OCI-LY1 (cell line): Measurements from ENCODE around the gene B4GALT3.

ENCODE experiments used
- H2AFZ ChIP-seq: fragments of 200-600 bp; sonication (generic), shearing (Covaris generic); 2 replicates; pipeline ENCODE4 v1.6.0; 2014; ENCODE audit warnings: antibody characterized with exemption, mild to moderate bottlenecking, low read length
- H3F3A ChIP-seq: fragments of 200-600 bp; sonication (generic), shearing (Covaris generic); 2 replicates; pipeline ENCODE4 v1.6.0; 2014; ENCODE audit warnings: mild to moderate bottlenecking, antibody characterized with exemption, low read length, moderate library complexity; ENCODE audit not compliant: insufficient read depth
- H3K27ac ChIP-seq: fragments of 200-600 bp; sonication (generic); 2 replicates; pipeline ENCODE4 v1.5.1; 2014; ENCODE audit warnings: low read length, mixed run types, mild to moderate bottlenecking, low read depth; ENCODE audit not compliant: poor library complexity, severe bottlenecking
- H3K27me3 ChIP-seq: fragments of 200-600 bp; sonication (generic); 2 replicates; pipeline ENCODE4 v1.6.0; 2014; ENCODE audit warnings: antibody characterized with exemption, mild to moderate bottlenecking, low read length, moderate library complexity; ENCODE audit not compliant: insufficient read depth
- H3K36me3 ChIP-seq: fragments of 200-600 bp; sonication (generic); 2 replicates; pipeline ENCODE4 v1.6.1; 2014; ENCODE audit warnings: mild to moderate bottlenecking, antibody characterized with exemption, low read length, moderate library complexity, mixed read lengths; ENCODE audit not compliant: insufficient read depth
- H3K4me1 ChIP-seq: fragments of 200-600 bp; sonication (generic); 2 replicates; pipeline ENCODE4 v1.5.1; 2014; ENCODE audit warnings: mild to moderate bottlenecking, low read length, moderate library complexity; ENCODE audit not compliant: insufficient read depth, severe bottlenecking
- H3K4me2 ChIP-seq: fragments of 200-600 bp; sonication (generic), shearing (Covaris generic); 2 replicates; pipeline ENCODE4 v1.6.1; 2014; ENCODE audit warnings: low read length
- H3K4me3 ChIP-seq: fragments of 200-600 bp; sonication (generic); 2 replicates; pipeline ENCODE4 v1.5.1; 2014; ENCODE audit warnings: low read length, low read depth, mild to moderate bottlenecking, mixed read lengths; ENCODE audit not compliant: poor library complexity, severe bottlenecking
- H3K79me2 ChIP-seq: fragments of 200-600 bp; shearing (Covaris generic); 2 replicates; pipeline ENCODE4 v1.6.1; 2016; ENCODE audit warnings: mixed run types, low read length, mixed read lengths; ENCODE audit not compliant: insufficient read depth
- H3K9ac ChIP-seq: fragments of 200-600 bp; sonication (generic), shearing (Covaris generic); 2 replicates; pipeline ENCODE4 v1.6.1; 2014; ENCODE audit warnings: mild to moderate bottlenecking, low read length, mixed read lengths
- H3K9me2 ChIP-seq: fragments of 200-600 bp; sonication (generic), shearing (Covaris generic); 2 replicates; pipeline ENCODE4 v1.6.1; 2014; ENCODE audit warnings: low read depth, mild to moderate bottlenecking, low read length, mixed read lengths
- H3K9me3 ChIP-seq: fragments of 200-600 bp; shearing (Covaris generic); 2 replicates; pipeline ENCODE4 v1.6.1; 2014; ENCODE audit warnings: low read length, mixed read lengths
- H4K20me1 ChIP-seq: fragments of 200-600 bp; sonication (generic), shearing (Covaris generic); 2 replicates; pipeline ENCODE4 v1.6.0; 2016; ENCODE audit warnings: mild to moderate bottlenecking, low read length; ENCODE audit not compliant: insufficient read depth
- CTCF ChIP-seq: fragments of 200-600 bp; sonication (generic), shearing (Covaris generic); IDR thresholded peaks from 2 replicates; pipeline ENCODE4 v1.5.1; 2017; ENCODE audit warnings: mild to moderate bottlenecking, antibody characterized with exemption, low read length, moderate library complexity, mixed read lengths
- EZH2 ChIP-seq: fragments of 200-600 bp; sonication (generic), shearing (Covaris generic); IDR thresholded peaks from 2 replicates; pipeline ENCODE4 v1.8.0; 2017; ENCODE audit warnings: borderline replicate concordance, mixed run types, mild to moderate bottlenecking, antibody characterized with exemption, low read length, moderate library complexity, mixed read lengths

B4GALT3 gene

GRCh38 chr1:161223805-161224694, 46.7 kb upstream of the B4GALT3 start:
- Histone ChIP-seq H3K79me2 (no peaks in the 10 kb centered on the region), H3K4me1 (peaks cover 24% of the 10 kb centered on the region), H3K9me3 (no peaks in the 10 kb centered on the region), H4K20me1 (no peaks in the 10 kb centered on the region), H2AFZ (no peak overlapping the region), H3K36me3 (peaks cover 13% of the 10 kb centered on the region; the same call in 1 of the 2 replicates), H3K4me3 (no peak overlapping the region), H3K27me3 (no peaks in the 10 kb centered on the region), H3F3A (no peaks in the 10 kb centered on the region), H3K9ac (no peak overlapping the region), H3K4me2 (no peak overlapping the region), H3K27ac (no peak overlapping the region), H3K9me2 (no peaks in the 10 kb centered on the region)
- no peak for TF ChIP-seq CTCF

DNA sequence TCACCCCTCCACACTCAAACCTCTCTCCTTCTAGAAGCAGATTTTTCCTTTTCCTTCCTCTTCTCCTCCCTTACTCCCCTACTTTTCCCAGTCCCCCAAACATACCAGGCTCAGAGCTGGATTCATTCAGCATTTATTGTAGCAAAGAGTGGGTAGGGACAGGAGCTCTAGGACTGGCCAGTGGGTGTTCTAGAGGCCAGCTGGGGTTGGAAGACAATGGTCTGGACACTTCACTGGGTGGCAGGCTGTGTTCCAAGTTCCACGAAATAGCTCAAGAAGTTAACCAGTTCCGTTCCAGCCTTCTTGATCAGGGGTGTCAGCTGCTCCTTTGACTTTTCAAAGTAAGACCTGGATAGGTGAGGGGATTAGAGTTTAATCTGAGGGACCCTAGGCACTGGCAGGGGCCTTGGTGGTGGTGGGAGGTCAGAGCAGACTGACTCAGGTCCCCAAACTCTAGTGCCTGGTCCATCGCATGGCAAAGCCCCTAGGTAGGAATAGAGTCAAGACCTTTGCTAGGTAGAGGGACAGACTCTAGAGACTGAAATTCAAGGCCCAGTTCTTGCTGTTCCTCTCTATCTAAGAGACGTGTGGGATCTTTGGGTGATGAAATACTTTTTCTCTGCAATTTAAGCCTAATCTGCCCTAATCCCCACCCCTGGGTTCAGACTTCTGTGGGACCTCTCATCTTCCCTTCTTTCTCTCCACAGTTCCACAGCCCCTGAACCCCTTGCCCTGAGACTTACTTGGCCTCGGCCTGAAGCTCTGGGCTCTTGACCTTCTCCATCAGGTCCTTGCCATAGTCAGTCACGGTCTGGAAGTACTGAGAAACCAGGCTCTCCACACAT, 45.1 kb upstream of the B4GALT3 start:
- H3K79me2 ChIP-seq = no peaks in the 10 kb centered on the region
- TF ChIP-seq CTCF (no peak), EZH2 (no peak)
- H3K4me1 ChIP-seq = peaks cover 33% of the 10 kb centered on the region
- H3K4me2 ChIP-seq = no peak overlapping the region
- no peak overlapping the region for H3K27ac ChIP-seq
- H3K4me3 ChIP-seq = no peak overlapping the region
- H2AFZ ChIP-seq = no peak overlapping the region
- H4K20me1 ChIP-seq = no peaks in the 10 kb centered on the region
- no peak overlapping the region for H3K9ac ChIP-seq
- H3K9me2 ChIP-seq = no peaks in the 10 kb centered on the region
- no peaks in the 10 kb centered on the region for H3K36me3 ChIP-seq
- H3K9me3 ChIP-seq = no peaks in the 10 kb centered on the region
- H3F3A ChIP-seq = no peaks in the 10 kb centered on the region
- no peaks in the 10 kb centered on the region for H3K27me3 ChIP-seq

- no peak overlapping the region for H3K27ac ChIP-seq
- no peak overlapping the region for H3K9ac ChIP-seq
- no peaks in the 10 kb centered on the region for H3F3A ChIP-seq
- peaks cover 3% of the 10 kb centered on the region; the same call in 1 of the 2 replicates for H3K36me3 ChIP-seq
- peaks cover 22% of the 10 kb centered on the region for H3K4me1 ChIP-seq
- H3K4me2 ChIP-seq = no peak overlapping the region
- no peaks in the 10 kb centered on the region for H3K9me3 ChIP-seq
- no peak for TF ChIP-seq EZH2
- TF ChIP-seq CTCF = no peak
- no peak overlapping the region for H2AFZ ChIP-seq
- no peaks in the 10 kb centered on the region for H3K27me3 ChIP-seq
- H3K9me2 ChIP-seq = no peaks in the 10 kb centered on the region
- H3K79me2 ChIP-seq = no peaks in the 10 kb centered on the region
- no peaks in the 10 kb centered on the region for H4K20me1 ChIP-seq
- H3K4me3 ChIP-seq = no peak overlapping the region
Observed at GRCh38 chr1:161220002-161220401, 42.7 kb upstream of the B4GALT3 start.
